NT2/D1 (cell line): ENCODE data around the gene ALPK3.

Experiments used
- SUZ12 ChIP-seq: IDR thresholded peaks from 2 replicates; pipeline ENCODE4 v1.6.1; 2011; ENCODE audit not compliant: insufficient read length, insufficient read depth; ENCODE audit errors: extremely low read depth
- YY1 ChIP-seq: IDR thresholded peaks from 2 replicates; pipeline ENCODE4 v1.6.1; 2011; ENCODE audit not compliant: insufficient read length, insufficient read depth
- ZNF274 ChIP-seq: IDR thresholded peaks from 2 replicates; pipeline ENCODE4 v1.6.1; 2011; ENCODE audit warnings: mild to moderate bottlenecking, low read depth, low read length

DNA sequence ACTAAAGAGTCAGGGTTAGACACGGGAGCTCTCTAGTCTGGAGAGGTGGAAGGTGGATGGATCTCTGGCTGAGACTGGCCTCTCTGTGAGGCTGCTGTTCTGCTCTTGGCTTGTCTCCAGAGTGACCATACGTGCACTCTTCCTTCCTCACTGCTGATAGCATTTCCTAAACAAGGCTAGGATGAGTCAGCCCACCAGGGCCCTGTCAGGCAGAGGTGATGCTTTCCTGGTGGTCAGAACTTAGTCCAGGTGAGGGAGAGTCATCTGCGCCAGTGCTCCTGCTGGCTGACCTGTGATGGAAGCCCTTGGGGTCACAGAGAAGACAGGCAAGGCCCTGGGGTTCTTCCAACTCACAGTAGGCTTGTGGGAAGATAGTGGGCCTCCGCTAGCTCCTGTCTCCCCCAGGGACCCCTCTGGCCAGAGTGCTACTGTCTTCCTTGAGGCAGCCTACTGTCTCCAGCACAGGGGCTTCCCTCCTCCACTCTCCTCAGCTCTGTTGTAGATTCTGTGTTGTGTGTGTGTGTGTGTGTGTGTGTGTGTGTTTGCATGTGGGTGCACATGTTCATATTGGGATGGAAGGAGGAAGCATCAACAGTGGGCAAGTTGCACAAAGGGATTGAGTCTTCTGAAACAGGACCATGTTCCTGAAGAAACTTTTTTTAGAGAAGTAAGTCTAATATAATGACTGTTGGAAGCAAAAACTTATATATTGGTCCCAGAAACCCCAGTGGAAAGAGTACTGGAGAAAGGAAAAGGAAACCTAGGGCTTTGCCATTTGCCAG, 16.5 kb downstream of the ALPK3 start:
- TF ChIP-seq YY1 (no peak), SUZ12 (no peak), ZNF274 (no peak)
